GM12892 (cell line): ENCODE measurements around the gene C1orf167.

Experiments
- POLR2A ChIP-seq: IDR thresholded peaks from 2 replicates; pipeline ENCODE4 v1.6.1; 2011; ENCODE audit warnings: low read depth, low read length, control low read depth
- POLR2AphosphoS5 ChIP-seq: IDR thresholded peaks from 2 replicates; pipeline ENCODE4 v1.6.1; 2011; ENCODE audit warnings: low read depth, low read length, control low read depth

DNA sequence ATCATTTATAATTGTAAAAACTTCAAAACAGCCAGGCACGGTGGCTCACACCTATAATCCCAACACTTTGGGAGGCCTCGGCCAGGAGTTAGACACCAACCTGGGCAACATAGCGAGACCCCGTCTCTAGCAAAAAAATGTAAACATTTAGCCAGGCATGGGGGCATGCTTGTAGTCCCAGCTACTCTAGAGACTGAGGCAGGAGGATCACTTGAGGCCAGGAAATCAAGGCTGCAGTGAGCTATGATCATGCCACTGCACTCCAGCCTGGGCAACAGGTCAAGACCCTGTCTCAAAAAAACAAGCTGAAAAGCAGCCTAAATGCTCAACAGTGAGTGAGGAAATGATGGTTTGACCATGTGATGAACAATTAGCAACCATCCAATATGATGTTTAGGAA is 7.3 kb downstream of the C1orf167 start:
- no peak for TF ChIP-seq POLR2AphosphoS5
- TF ChIP-seq POLR2A = no peak
